Fibroblast of lung (primary cell): ENCODE results near the gene DRICH1.

Source experiments
- EZH2 ChIP-seq: IDR thresholded peaks from 2 replicates; pipeline ENCODE4 v1.5.1; 2012; ENCODE audit warnings: low read length, control low read depth, mild to moderate bottlenecking; ENCODE audit errors: missing control alignments
- TF ChIP-seq, protein P1 (sequence below), 2 donors: IDR thresholded peaks in 1 of 2; conservative IDR thresholded peaks in 1 of 2; 1 replicate in 1 of 2; 2 replicates in 1 of 2; pipeline ENCODE4 v1.5.1; 2011 to 2012; ENCODE audit warnings: low read length in 2 of 2, control low read depth in 1 of 2, inconsistent platforms in 1 of 2, low read depth in 1 of 2, mild to moderate bottlenecking in 1 of 2

DNA sequence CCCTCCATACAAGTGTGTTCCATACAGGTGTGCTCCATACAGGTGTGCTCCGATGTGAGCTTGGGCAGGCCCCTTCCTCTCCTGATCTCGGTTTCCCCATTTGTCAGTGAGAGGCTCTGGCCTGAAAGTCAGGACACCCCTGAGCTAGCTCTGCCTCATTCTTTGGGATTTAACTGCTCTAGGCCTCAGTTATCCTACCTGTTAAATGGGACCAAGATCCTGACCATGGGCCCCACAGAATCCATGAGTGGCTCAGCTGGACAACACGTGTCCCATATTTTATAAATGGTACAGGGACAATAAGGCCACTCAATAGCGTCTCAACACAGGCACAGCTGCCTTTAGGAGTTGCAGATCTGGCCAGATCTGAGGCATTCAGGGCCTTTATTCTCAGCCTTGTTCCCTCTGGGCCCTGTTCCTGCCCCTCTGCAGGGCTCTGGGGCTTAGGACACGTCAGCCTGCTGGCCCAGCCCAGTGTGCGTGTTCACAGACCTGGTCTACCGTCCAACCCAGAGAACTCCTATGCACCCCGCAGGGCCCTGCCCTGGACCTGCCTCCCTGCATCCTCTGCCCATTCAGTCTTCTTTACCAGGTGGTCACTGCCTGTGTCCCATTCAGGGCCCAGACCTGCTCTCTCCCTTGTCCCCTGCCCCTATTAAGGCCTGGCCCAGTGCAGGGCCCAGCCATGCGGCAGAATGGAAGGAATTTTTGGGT, 33.2 kb downstream of the DRICH1 start:
- TF ChIP-seq, protein P1, sequence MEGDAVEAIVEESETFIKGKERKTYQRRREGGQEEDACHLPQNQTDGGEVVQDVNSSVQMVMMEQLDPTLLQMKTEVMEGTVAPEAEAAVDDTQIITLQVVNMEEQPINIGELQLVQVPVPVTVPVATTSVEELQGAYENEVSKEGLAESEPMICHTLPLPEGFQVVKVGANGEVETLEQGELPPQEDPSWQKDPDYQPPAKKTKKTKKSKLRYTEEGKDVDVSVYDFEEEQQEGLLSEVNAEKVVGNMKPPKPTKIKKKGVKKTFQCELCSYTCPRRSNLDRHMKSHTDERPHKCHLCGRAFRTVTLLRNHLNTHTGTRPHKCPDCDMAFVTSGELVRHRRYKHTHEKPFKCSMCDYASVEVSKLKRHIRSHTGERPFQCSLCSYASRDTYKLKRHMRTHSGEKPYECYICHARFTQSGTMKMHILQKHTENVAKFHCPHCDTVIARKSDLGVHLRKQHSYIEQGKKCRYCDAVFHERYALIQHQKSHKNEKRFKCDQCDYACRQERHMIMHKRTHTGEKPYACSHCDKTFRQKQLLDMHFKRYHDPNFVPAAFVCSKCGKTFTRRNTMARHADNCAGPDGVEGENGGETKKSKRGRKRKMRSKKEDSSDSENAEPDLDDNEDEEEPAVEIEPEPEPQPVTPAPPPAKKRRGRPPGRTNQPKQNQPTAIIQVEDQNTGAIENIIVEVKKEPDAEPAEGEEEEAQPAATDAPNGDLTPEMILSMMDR (conservative IDR thresholded peaks at IDR 0.05 in 1 of 2, IDR thresholded peaks at IDR 0.05 in 1 of 2; ENCODE audit: low read depth in 1 of 2, low read length in 2 of 2), result no peak
- no peak for TF ChIP-seq EZH2
